ENCODE data around the gene TIGD1. TPM values are rescaled to one million over a fixed set of nuclear protein-coding genes. Genes with fewer than 3 reads are reported as not detected.

TIGD1 gene
- total and polyA plus RNA-seq, 8 donors, result 3.7 to 12.4 (median 10.9) TPM

- intact Hi-C loops (cut with DNase I), result no loop called here
- Histone ChIP-seq H3K9me3 (no peaks in the 10 kb centered on the region), H3K36me3 (no peaks in the 10 kb centered on the region), H3K4me3 (no peak overlapping the region), H3K27ac (no peak overlapping the region), H3K4me1 (no peaks in the 10 kb centered on the region), H3K27me3 (peaks cover 5 to 64% of the 10 kb centered on the region in 2 donors)
- DNase-seq, result peak in 1 of 4 donors; percentile 37
- no peak for TF ChIP-seq CTCF (IDR thresholded peaks at IDR 0.05)
- no peak for ATAC-seq
Measured at GRCh38 chr2:232530626-232531260, 19.6 kb downstream of the TIGD1 start.

- DNase-seq (peak in 1 of 4 donors; percentile 61), ATAC-seq (no peak)
- Histone ChIP-seq H3K36me3 (no peaks in the 10 kb centered on the region), H3K4me3 (no peak overlapping the region), H3K4me1 (no peaks in the 10 kb centered on the region), H3K9me3 (no peaks in the 10 kb centered on the region), H3K27ac (no peak overlapping the region), H3K27me3 (peaks cover 11 to 64% of the 10 kb centered on the region in 2 donors)
- intact Hi-C loops (cut with DNase I), result loop anchor here in 1 of 2 donors (10.0 kb wide), 1 partner anchor 625 kb away; no protein-coding TSS in a partner anchor
- no peak for TF ChIP-seq CTCF (IDR thresholded peaks at IDR 0.05)
Measured at GRCh38 chr2:232529806-232530547, 20.4 kb downstream of the TIGD1 start.

GRCh38 chr2:232528746-232529460 lies 21.5 kb downstream of the TIGD1 start:
- Histone ChIP-seq H3K4me3 (no peak overlapping the region), H3K36me3 (no peaks in the 10 kb centered on the region), H3K4me1 (peaks cover 3 to 6% of the 10 kb centered on the region in 2 donors), H3K9me3 (no peaks in the 10 kb centered on the region), H3K27ac (no peak overlapping the region), H3K27me3 (peaks cover 22 to 64% of the 10 kb centered on the region in 2 donors)
- intact Hi-C loops (cut with DNase I), result loop anchor here in 1 of 2 donors (10.0 kb wide), 1 partner anchor 624 kb away; no protein-coding TSS in a partner anchor
- peak in 1 of 4 donors; percentile 50 for DNase-seq
- no peak for ATAC-seq
- no peak for TF ChIP-seq CTCF (IDR thresholded peaks at IDR 0.05)

- intact Hi-C loops (cut with DNase I), result loop anchor here in 1 of 2 donors (10.0 kb wide), 1 partner anchor 623 kb away; no protein-coding TSS in a partner anchor
Measured at GRCh38 chr2:232527905-232528470, 22.4 kb downstream of the TIGD1 start.

More at GRCh38 chr2:232527905-232528470, 22.4 kb downstream of the TIGD1 start:
- Histone ChIP-seq H3K4me3 (no peak overlapping the region), H3K27me3 (peaks cover 31 to 66% of the 10 kb centered on the region in 2 donors), H3K27ac (no peak overlapping the region), H3K36me3 (no peaks in the 10 kb centered on the region), H3K4me1 (peaks cover 4 to 14% of the 10 kb centered on the region in 2 donors), H3K9me3 (no peaks in the 10 kb centered on the region)
- no peak for TF ChIP-seq CTCF (IDR thresholded peaks at IDR 0.05)
- DNase-seq (no peak), ATAC-seq (no peak)

All from left lung (tissue), 10 donors.